ENCODE data around the gene OPTC.

OPTC gene

DNA sequence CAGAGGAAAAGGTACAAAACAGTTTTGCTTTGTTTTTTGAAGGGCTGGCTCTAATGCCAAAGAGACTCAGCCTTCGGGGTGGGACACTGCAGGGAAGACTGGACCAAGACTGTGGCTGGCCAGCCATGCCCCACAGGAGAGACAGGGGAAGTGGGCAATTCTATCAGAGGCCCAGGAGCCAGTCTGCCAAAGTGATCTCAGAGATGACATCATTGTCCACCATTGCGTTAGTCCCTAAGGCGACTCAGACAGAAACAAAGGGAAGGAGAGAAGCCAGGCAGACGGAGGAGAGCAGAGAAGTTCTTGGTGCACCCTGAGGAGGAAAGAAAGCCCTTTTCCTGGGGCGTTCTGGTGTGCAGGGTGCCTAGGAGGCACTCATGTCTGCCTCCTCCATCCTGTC, 26.4 kb downstream of the OPTC start:
- no peak overlapping the region for H3K9ac ChIP-seq (ENCODE audit: low read depth, low read length)
- no peak overlapping the region for H3K4me3 ChIP-seq (ENCODE audit: low read depth, low read length)
- peaks cover 59% of the 10 kb centered on the region for H3K27me3 ChIP-seq (ENCODE audit: control insufficient read depth, insufficient read depth, low read length)
- peaks cover 54% of the 10 kb centered on the region for H3K4me1 ChIP-seq (ENCODE audit: control insufficient read depth, insufficient read depth, low read length)
- no peaks in the 10 kb centered on the region for H3K36me3 ChIP-seq (ENCODE audit: control insufficient read depth, insufficient read depth, low read length)
- H3K9me3 ChIP-seq (ENCODE audit: control insufficient read depth, insufficient read depth, low read length): no peaks in the 10 kb centered on the region

DNA sequence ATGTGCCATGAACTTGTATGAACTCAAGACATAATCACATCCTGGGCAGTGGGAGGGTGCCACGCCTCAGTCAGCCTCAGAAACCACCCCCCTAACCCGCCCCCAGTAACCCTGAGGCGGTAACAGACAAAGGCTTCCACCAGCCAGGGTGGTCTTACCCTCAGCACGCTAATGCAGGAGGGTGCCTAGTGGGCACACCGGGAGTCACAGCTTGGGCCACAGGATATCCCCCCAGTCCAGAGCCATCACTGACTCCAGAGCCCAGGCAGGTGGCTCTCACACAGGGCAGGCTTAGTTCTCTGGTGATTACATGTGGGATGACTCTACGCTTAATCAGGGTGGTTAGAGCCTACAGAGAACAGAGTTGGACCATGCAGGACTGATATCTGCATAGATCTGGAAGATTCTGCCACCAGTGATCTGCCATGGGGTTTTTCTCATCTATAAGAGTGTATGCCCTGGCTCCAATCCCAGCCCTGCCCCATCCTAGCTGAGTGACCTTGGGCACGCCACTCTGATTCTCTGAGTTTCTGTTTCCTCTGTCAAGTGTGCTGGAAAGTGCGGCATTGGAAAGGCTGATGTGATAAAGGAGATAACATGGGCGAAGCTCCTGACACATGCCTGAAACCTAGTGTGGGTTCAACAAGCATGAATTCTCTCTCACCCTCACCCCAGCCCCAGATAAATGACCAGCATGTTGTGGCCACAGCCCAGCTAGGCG, 27.3 kb downstream of the OPTC start:
- Histone ChIP-seq H3K4me1 (ENCODE audit: control insufficient read depth, insufficient read depth, low read length) (peaks cover 53% of the 10 kb centered on the region), H3K27me3 (ENCODE audit: control insufficient read depth, insufficient read depth, low read length) (peaks cover 50% of the 10 kb centered on the region), H3K4me3 (ENCODE audit: low read depth, low read length) (no peak overlapping the region)

DNA sequence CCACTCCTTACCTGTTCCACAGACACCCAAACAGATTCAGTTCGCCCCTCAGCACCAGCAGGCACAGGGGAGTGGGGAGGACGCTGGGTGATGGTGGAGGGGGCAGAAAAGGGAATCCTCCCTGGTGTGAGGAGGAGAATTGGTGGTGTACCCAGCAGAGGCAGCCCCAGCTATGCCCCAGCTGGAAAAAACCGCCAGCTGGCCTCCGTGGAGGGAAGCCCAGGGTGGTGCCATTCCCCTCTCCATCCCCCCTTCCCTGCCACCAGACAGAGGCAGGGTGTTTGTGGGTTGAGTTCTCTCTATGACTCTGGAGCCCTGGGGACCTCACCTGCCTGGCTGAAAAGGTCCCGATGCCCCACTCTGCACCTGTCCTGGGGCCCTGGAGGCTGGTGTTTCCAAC, 27.9 kb downstream of the OPTC start:
- Histone ChIP-seq H3K4me1 (ENCODE audit: control insufficient read depth, insufficient read depth, low read length) (peaks cover 53% of the 10 kb centered on the region), H3K9ac (ENCODE audit: low read depth, low read length) (no peak overlapping the region), H3K9me3 (ENCODE audit: control insufficient read depth, insufficient read depth, low read length) (no peaks in the 10 kb centered on the region), H3K4me3 (ENCODE audit: low read depth, low read length) (no peak overlapping the region), H3K36me3 (ENCODE audit: control insufficient read depth, insufficient read depth, low read length) (no peaks in the 10 kb centered on the region), H3K27me3 (ENCODE audit: control insufficient read depth, insufficient read depth, low read length) (peaks cover 44% of the 10 kb centered on the region)

More for the DNA sequence above, 27.3 kb downstream of the OPTC start:
- Histone ChIP-seq H3K9me3 (ENCODE audit: control insufficient read depth, insufficient read depth, low read length) (no peaks in the 10 kb centered on the region), H3K36me3 (ENCODE audit: control insufficient read depth, insufficient read depth, low read length) (no peaks in the 10 kb centered on the region), H3K9ac (ENCODE audit: low read depth, low read length) (no peak overlapping the region)

DNA sequence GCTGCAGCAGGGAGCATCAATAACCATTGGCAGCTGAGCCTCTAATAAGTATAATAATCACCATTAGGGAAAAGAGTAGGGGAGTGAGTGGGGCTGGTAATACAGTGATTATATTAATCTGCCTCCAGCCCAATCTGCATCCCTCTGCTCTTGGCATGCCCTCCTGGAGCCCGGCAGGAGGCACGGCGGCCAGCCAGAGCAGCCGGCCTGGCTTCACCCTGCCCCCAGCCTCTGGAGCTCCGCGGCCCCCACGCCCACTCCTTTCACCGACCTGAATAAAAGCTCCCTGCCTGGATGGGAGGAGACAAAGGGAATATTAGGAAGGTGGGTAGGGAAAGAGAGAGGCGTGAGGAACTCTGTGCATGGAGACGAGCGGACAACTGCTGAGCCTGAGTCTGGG, 28.3 kb downstream of the OPTC start:
- H3K27me3 ChIP-seq (ENCODE audit: control insufficient read depth, insufficient read depth, low read length): peaks cover 40% of the 10 kb centered on the region
- no peaks in the 10 kb centered on the region for H3K36me3 ChIP-seq (ENCODE audit: control insufficient read depth, insufficient read depth, low read length)
- no peak overlapping the region for H3K9ac ChIP-seq (ENCODE audit: low read depth, low read length)
- no peak overlapping the region for H3K4me3 ChIP-seq (ENCODE audit: low read depth, low read length)
- no peaks in the 10 kb centered on the region for H3K9me3 ChIP-seq (ENCODE audit: control insufficient read depth, insufficient read depth, low read length)
- peaks cover 49% of the 10 kb centered on the region for H3K4me1 ChIP-seq (ENCODE audit: control insufficient read depth, insufficient read depth, low read length)

DNA sequence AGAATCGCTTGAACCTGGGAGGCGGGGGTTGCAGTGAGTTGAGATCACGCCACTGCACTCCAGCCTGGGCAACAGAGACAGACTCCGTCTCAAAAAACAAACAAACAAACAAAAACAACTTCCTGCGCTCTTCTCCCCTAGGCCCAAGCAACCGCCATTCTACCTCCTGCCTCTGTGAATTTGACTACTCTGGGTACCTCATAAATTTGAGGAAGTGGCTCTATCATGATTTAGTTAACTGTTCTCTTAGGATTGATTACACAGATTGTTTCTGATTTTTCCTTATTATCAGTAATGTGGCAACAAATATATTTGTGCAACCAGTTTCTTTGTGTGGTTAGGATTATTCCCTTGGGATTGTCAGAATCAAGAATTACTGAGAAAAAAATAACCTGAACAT, 29.7 kb downstream of the OPTC start:
- peaks cover 41% of the 10 kb centered on the region for H3K4me1 ChIP-seq (ENCODE audit: control insufficient read depth, insufficient read depth, low read length)
- H3K36me3 ChIP-seq (ENCODE audit: control insufficient read depth, insufficient read depth, low read length): no peaks in the 10 kb centered on the region
- peaks cover 27% of the 10 kb centered on the region for H3K27me3 ChIP-seq (ENCODE audit: control insufficient read depth, insufficient read depth, low read length)
- H3K9ac ChIP-seq (ENCODE audit: low read depth, low read length): no peak overlapping the region
- H3K4me3 ChIP-seq (ENCODE audit: low read depth, low read length): no peak overlapping the region
- no peaks in the 10 kb centered on the region for H3K9me3 ChIP-seq (ENCODE audit: control insufficient read depth, insufficient read depth, low read length)

DNA sequence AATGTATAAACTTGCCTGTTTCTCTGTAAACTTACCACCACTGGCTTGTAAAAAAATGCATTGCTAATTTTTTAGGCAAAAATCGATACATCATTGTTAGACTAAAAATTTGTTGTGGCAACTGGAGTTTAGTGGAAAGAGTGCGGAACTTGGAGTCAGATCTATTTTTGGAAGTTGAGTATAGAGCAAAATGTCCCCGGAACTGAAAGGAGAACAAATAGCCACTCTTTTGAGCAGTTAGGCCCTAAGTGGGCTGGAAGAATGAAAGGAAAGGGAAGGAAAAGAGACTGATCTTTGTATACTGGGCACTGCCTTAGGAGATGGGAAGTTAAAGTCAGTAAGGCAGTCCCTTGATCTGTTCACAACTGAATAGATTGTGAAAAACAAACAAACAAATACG, 30.2 kb downstream of the OPTC start:
- Histone ChIP-seq H3K36me3 (ENCODE audit: control insufficient read depth, insufficient read depth, low read length) (no peaks in the 10 kb centered on the region), H3K4me1 (ENCODE audit: control insufficient read depth, insufficient read depth, low read length) (peaks cover 37% of the 10 kb centered on the region), H3K27me3 (ENCODE audit: control insufficient read depth, insufficient read depth, low read length) (peaks cover 24% of the 10 kb centered on the region), H3K9ac (ENCODE audit: low read depth, low read length) (no peak overlapping the region), H3K9me3 (ENCODE audit: control insufficient read depth, insufficient read depth, low read length) (no peaks in the 10 kb centered on the region), H3K4me3 (ENCODE audit: low read depth, low read length) (no peak overlapping the region)

DNA sequence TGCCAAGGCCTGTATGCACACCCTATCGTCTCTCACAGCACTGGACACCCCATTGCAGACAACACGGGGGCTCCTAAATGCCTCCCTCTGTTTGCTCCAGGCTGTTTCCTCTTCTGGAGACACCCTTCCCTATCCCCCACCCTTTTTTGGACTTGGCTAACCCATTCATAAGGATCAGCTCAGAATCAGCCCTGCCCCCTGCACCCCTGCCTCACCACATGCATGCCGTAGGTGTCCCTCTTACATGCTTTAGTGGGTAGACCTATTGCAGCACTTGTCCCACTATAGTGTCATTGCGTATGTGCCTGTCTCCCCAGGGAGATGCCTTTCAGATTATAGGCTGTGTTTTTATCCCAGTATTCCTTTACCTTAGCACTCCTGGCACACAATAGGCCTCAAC, 30.9 kb downstream of the OPTC start:
- peaks cover 22% of the 10 kb centered on the region for H3K27me3 ChIP-seq (ENCODE audit: control insufficient read depth, insufficient read depth, low read length)
- no peaks in the 10 kb centered on the region for H3K36me3 ChIP-seq (ENCODE audit: control insufficient read depth, insufficient read depth, low read length)

DNA sequence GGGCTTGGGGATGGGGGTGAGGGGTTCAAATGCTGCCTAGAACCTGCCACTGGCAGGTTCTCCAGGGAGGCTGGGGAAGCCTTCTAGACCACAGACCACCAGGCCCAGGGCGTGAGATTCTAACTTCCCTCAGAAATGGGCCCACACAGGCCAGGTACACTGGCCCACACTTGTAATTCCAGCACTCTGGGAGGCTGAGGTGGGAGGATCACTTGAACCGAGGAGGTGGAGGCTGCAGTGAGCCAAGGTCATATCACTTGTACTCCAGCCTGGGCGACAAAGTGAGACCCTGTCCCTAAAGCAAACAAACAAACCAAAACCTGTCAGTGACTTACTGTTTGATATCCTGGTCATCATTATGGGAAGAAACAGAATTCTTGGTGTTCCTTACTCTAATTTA, 31.7 kb downstream of the OPTC start:
- Histone ChIP-seq H3K4me1 (ENCODE audit: control insufficient read depth, insufficient read depth, low read length) (peaks cover 27% of the 10 kb centered on the region), H3K36me3 (ENCODE audit: control insufficient read depth, insufficient read depth, low read length) (no peaks in the 10 kb centered on the region), H3K4me3 (ENCODE audit: low read depth, low read length) (no peak overlapping the region), H3K9me3 (ENCODE audit: control insufficient read depth, insufficient read depth, low read length) (no peaks in the 10 kb centered on the region), H3K9ac (ENCODE audit: low read depth, low read length) (no peak overlapping the region), H3K27me3 (ENCODE audit: control insufficient read depth, insufficient read depth, low read length) (peaks cover 13% of the 10 kb centered on the region)

More for the DNA sequence above, 30.9 kb downstream of the OPTC start:
- Histone ChIP-seq H3K9ac (ENCODE audit: low read depth, low read length) (no peak overlapping the region), H3K4me1 (ENCODE audit: control insufficient read depth, insufficient read depth, low read length) (peaks cover 33% of the 10 kb centered on the region), H3K4me3 (ENCODE audit: low read depth, low read length) (no peak overlapping the region), H3K9me3 (ENCODE audit: control insufficient read depth, insufficient read depth, low read length) (no peaks in the 10 kb centered on the region)

DNA sequence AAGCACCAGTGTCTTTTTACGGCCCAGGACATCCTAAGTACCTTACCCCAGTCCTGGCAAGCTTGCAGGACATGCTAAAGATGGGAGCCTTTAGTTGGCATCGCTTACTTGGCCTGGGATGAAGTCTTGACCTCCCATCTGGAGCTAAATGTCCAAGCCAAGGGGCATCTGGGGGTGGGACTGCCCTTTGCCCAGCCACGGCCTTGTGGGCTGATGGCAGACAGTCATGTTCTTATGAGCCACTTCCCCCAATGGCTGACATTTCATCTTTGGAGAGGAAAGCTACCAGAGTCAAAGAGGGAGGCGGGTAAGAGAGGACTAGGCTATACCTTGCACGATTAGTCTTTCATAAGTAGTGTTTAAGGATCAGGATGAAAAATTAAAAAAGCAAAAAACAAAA, 32.2 kb downstream of the OPTC start:
- peaks cover 9% of the 10 kb centered on the region for H3K27me3 ChIP-seq (ENCODE audit: control insufficient read depth, insufficient read depth, low read length)
- peaks cover 22% of the 10 kb centered on the region for H3K4me1 ChIP-seq (ENCODE audit: control insufficient read depth, insufficient read depth, low read length)
- no peaks in the 10 kb centered on the region for H3K9me3 ChIP-seq (ENCODE audit: control insufficient read depth, insufficient read depth, low read length)
- no peak overlapping the region for H3K4me3 ChIP-seq (ENCODE audit: low read depth, low read length)
- no peaks in the 10 kb centered on the region for H3K36me3 ChIP-seq (ENCODE audit: control insufficient read depth, insufficient read depth, low read length)
- H3K9ac ChIP-seq (ENCODE audit: low read depth, low read length): no peak overlapping the region

DNA sequence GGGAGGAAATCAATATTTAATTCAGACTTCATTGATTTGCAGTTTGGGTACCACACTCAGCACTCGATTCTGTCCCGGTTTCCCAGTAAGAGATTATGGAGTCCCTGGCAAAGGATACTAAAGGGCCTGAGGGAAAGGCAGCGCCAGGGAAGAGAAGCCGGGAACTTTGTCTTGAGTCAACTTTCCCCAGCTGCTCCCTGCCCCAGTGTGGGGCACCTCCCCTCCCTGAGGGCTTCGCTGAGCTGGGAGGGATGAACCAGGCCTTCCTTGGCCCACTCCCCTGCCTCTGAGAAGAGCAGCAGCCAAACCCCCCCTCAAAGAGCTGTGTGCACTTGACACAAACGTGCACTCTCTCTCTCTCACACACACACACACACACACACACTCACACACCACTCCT, 32.6 kb downstream of the OPTC start:
- Histone ChIP-seq H3K4me3 (ENCODE audit: low read depth, low read length) (no peak overlapping the region), H3K9me3 (ENCODE audit: control insufficient read depth, insufficient read depth, low read length) (no peaks in the 10 kb centered on the region), H3K4me1 (ENCODE audit: control insufficient read depth, insufficient read depth, low read length) (peaks cover 18% of the 10 kb centered on the region), H3K36me3 (ENCODE audit: control insufficient read depth, insufficient read depth, low read length) (no peaks in the 10 kb centered on the region), H3K27me3 (ENCODE audit: control insufficient read depth, insufficient read depth, low read length) (peaks cover 4% of the 10 kb centered on the region), H3K9ac (ENCODE audit: low read depth, low read length) (no peak overlapping the region)

DNA sequence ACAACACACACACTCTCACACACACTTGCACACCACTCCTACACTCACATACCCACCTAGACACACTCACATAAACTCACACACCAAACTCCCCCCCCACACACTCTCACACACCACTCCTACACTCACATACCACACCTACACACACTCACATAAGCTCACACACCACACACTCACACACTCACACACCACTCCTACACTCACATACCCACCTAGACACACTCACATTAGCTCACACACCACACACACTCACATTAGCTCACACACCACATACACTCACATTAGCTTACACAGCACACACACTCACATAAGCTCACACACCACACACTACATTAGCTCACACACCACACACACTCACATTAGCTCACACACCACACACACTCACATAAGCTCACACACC, 33.1 kb downstream of the OPTC start:
- Histone ChIP-seq H3K9ac (ENCODE audit: low read depth, low read length) (no peak overlapping the region), H3K36me3 (ENCODE audit: control insufficient read depth, insufficient read depth, low read length) (no peaks in the 10 kb centered on the region), H3K4me1 (ENCODE audit: control insufficient read depth, insufficient read depth, low read length) (peaks cover 17% of the 10 kb centered on the region), H3K27me3 (ENCODE audit: control insufficient read depth, insufficient read depth, low read length) (no peaks in the 10 kb centered on the region), H3K4me3 (ENCODE audit: low read depth, low read length) (no peak overlapping the region), H3K9me3 (ENCODE audit: control insufficient read depth, insufficient read depth, low read length) (no peaks in the 10 kb centered on the region)

DNA sequence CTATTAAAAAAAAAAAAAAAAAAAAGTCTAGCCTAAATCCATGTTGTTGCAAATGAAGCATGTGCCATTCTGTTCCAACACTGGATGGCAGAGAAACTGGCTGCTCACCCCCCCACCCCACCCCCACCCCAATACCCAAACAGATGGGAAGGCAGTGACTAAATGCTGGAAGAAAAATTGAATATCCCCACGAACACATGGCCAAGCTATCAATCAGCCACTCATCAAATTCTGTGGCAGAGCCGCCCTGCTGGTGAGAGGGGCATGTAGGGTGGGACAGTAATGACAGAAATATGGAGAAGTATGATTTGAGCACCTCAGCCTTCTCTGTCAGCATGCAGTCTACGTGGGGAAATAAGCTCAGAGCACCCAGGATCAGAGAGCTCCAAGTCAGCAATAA, 34.1 kb downstream of the OPTC start:
- no peak overlapping the region for H3K9ac ChIP-seq (ENCODE audit: low read depth, low read length)
- H3K4me3 ChIP-seq (ENCODE audit: low read depth, low read length): no peak overlapping the region
- H3K36me3 ChIP-seq (ENCODE audit: control insufficient read depth, insufficient read depth, low read length): no peaks in the 10 kb centered on the region
- no peaks in the 10 kb centered on the region for H3K9me3 ChIP-seq (ENCODE audit: control insufficient read depth, insufficient read depth, low read length)
- peaks cover 14% of the 10 kb centered on the region for H3K4me1 ChIP-seq (ENCODE audit: control insufficient read depth, insufficient read depth, low read length)
- H3K27me3 ChIP-seq (ENCODE audit: control insufficient read depth, insufficient read depth, low read length): no peaks in the 10 kb centered on the region
